ENCODE results near the gene YWHAG. TPM values are rescaled to one million over a fixed set of nuclear protein-coding genes. Genes with fewer than 3 reads are reported as not detected.
"Not testable (repeated sequence)": the region's sequence is repeated elsewhere in the genome, so short reads cannot be mapped to it uniquely, and the experiment has no call there.

Gene YWHAG
- total and polyA plus RNA-seq, 12 donors, result 63.7 to 262 (median 205) TPM

- Histone ChIP-seq H3K4me3 (peak overlapping the region; percentile 40 to 84 (median 72)), H3K36me3 (no peaks in the 10 kb centered on the region), H3K4me1 (peaks cover 3 to 45% (median 17%) of the 10 kb centered on the region in 9 donors), H3K27ac (peak overlapping the region; percentile 78 to 96 (median 94)), H3K9me3 (no peaks in the 10 kb centered on the region), H3K27me3 (no peaks in the 10 kb centered on the region)
- peak in 3 of 9 donors; percentile 12 to 20 (median 13) for TF ChIP-seq CTCF (IDR thresholded peaks at IDR 0.05)
- intact Hi-C loops (cut with DNase I), result loop anchor here in 3 of 10 donors (1.0 to 5.0 kb wide), 3 partner anchors 35 to 75 kb away; partner anchors contain the start of gene YWHAG (in 3 of the 3)
- DNase-seq (peak; percentile 96), ATAC-seq (peak; percentile 92 to 96 (median 94))
- 2 to 3% methylated on average over 85 to 98 of the region's 99 CpGs for WGBS, 2 donors
Measured at GRCh38 chr7:76393116-76394031, 34.6 kb upstream of the YWHAG start.

GRCh38 chr7:76392531-76393115 is 33.8 kb upstream of the YWHAG start:
- TF ChIP-seq CTCF (IDR thresholded peaks at IDR 0.05), result no peak
- no peaks in the 10 kb centered on the region for H3K27me3 ChIP-seq
- H3K36me3 ChIP-seq, result no peaks in the 10 kb centered on the region
- ATAC-seq (peak in 4 of 8 donors; percentile 1 to 12 (median 4)), DNase-seq (no peak)
- intact Hi-C loops (cut with DNase I), result loop anchor here in 3 of 10 donors (1.0 to 5.0 kb wide), 3 partner anchors 34 to 74 kb away; partner anchors contain the start of gene YWHAG (in 3 of the 3)
- H3K27ac ChIP-seq, result peak overlapping the region; percentile 8 to 96 (median 94)
- peak overlapping the region in 9 of 10 donors; percentile 55 to 84 (median 74) for H3K4me3 ChIP-seq
- WGBS, 2 donors, result 42 to 46% methylated on average over 12 of the region's 12 CpGs
- H3K4me1 ChIP-seq, result peaks cover under 1 to 40% (median 14%) of the 10 kb centered on the region in 9 donors
- H3K9me3 ChIP-seq, result no peaks in the 10 kb centered on the region

GRCh38 chr7:76390092-76390491 is 31.3 kb upstream of the YWHAG start:
- intact Hi-C loops (cut with DNase I), result loop anchor here in 2 of 10 donors (5.0 kb wide), 1 partner anchor 33 kb away; the partner anchor contains the start of gene YWHAG (in 2 of the 2)
- 96 to 98% methylated on average over 13 of the region's 13 CpGs for WGBS, 2 donors
- TF ChIP-seq CTCF (IDR thresholded peaks at IDR 0.05), result no peak
- no peak for DNase-seq
- H3K9me3 ChIP-seq, result no peaks in the 10 kb centered on the region
- no peak overlapping the region for H3K27ac ChIP-seq
- H3K4me3 ChIP-seq, result no peak overlapping the region
- H3K36me3 ChIP-seq, result no peaks in the 10 kb centered on the region
- ATAC-seq, result no peak
- H3K27me3 ChIP-seq, result no peaks in the 10 kb centered on the region
- H3K4me1 ChIP-seq, result peaks cover 0 to 30% (median 9%) of the 10 kb centered on the region in 9 donors

- intact Hi-C loops (cut with DNase I); ATAC-seq: not testable (repeated sequence)
Measured at GRCh38 chr7:76387789-76388188, 29.0 kb upstream of the YWHAG start.

More at GRCh38 chr7:76387789-76388188, 29.0 kb upstream of the YWHAG start:
- peaks cover 0 to 23% (median 7%) of the 10 kb centered on the region in 9 donors for H3K4me1 ChIP-seq
- H3K27me3 ChIP-seq, H3K36me3 ChIP-seq, H3K27ac ChIP-seq, H3K9me3 ChIP-seq, DNase-seq, H3K4me3 ChIP-seq: not testable (repeated sequence)
- WGBS, 2 donors, result 95 to 97% methylated on average over 6 of the region's 6 CpGs
